Panc1 (cell line): ENCODE measurements around the gene ERGIC1.

ENCODE experiments used
- CTCF ChIP-seq: fragments of 450-650 bp; IDR thresholded peaks from 2 replicates; pipeline ENCODE4 v1.5.1; 2017; ENCODE audit warnings: mild to moderate bottlenecking
- POLR2AphosphoS5 ChIP-seq: IDR thresholded peaks from 2 replicates; pipeline ENCODE4 v1.6.1; 2012; ENCODE audit warnings: mild to moderate bottlenecking, low read depth, low read length, moderate library complexity
- REST ChIP-seq, 2 experiments: IDR thresholded peaks; 2 replicates each; pipeline ENCODE4 v1.6.1; 2011 to 2012; ENCODE audit warnings: low read depth in 2 of 2, control low read depth in 1 of 2, low read length in 1 of 2, mild to moderate bottlenecking in 1 of 2, moderate library complexity in 1 of 2; ENCODE audit not compliant: insufficient read depth in 1 of 2
- TCF7L2 ChIP-seq: IDR thresholded peaks from 2 replicates; pipeline ENCODE4 v1.6.1; 2011; ENCODE audit warnings: mild to moderate bottlenecking, low read depth, low read length, inconsistent platforms

GRCh38 chr5:172936401-172936800 lies 102.3 kb downstream of the ERGIC1 start:
- no peak for TF ChIP-seq REST (IDR thresholded peaks at IDR 0.05; ENCODE audit: insufficient read depth in 1 of 2, low read depth in 2 of 2, low read length in 1 of 2)
- no peak for TF ChIP-seq TCF7L2
- no peak for TF ChIP-seq CTCF
- no peak for TF ChIP-seq POLR2AphosphoS5
